ENCODE measurements around the gene ODAPH. TPM values are rescaled to one million over a fixed set of nuclear protein-coding genes. Genes with fewer than 3 reads are reported as not detected.

ODAPH gene
- total and polyA plus RNA-seq, 3 experiments from 2014 or later = 0.25 TPM; not detected in 2

Other genes with a start within 250 kb of the ODAPH start
- 10 to 100 TPM; 27.9 to 31.7 TPM for gene RCHY1, start 41.7 kb upstream of the ODAPH start, total RNA-seq
- 42.2 TPM for gene RCHY1, start 41.7 kb upstream of the ODAPH start, polyA plus RNA-seq
- gene THAP6, start 41.6 kb upstream of the ODAPH start, total RNA-seq = 10 to 100 TPM; 22.7 to 23.2 TPM
- gene THAP6, start 41.6 kb upstream of the ODAPH start, polyA plus RNA-seq = 13.8 TPM
- gene CDKL2, start 74.5 kb downstream of the ODAPH start, total RNA-seq = under 1 TPM; 0.27 to 0.37 TPM
- gene CDKL2, start 74.5 kb downstream of the ODAPH start, polyA plus RNA-seq = 0.47 TPM
- gene G3BP2, start 117.3 kb downstream of the ODAPH start, total RNA-seq = 100 to 1,000 TPM; 189 to 195 TPM
- gene G3BP2, start 117.3 kb downstream of the ODAPH start, polyA plus RNA-seq = 115 TPM
- 10 to 100 TPM; 39.9 to 41.5 TPM for gene USO1, start 168.5 kb downstream of the ODAPH start, total RNA-seq
- gene USO1, start 168.5 kb downstream of the ODAPH start, polyA plus RNA-seq = 33.5 TPM

All from CD8-positive, alpha-beta memory T cell (primary cell).